SK-N-MC (cell line): ENCODE results near the gene KBTBD13.

Experiments used
- DNase-seq: peaks from one replicate; pipeline ENCODE4 v3.0.0-alpha.2; 2011; ENCODE audit warnings: low read depth, low spot score
- H3K27ac ChIP-seq: fragments of 200-600 bp; sonication (generic); 2 replicates; pipeline ENCODE4 v1.5.1; 2016; ENCODE audit warnings: mixed run types
- H3K36me3 ChIP-seq: fragments of 200-600 bp; sonication (generic); 2 replicates; pipeline ENCODE4 v1.6.1; 2017; ENCODE audit warnings: antibody characterized with exemption, low read length, mixed read lengths; ENCODE audit not compliant: insufficient read depth
- H3K4me3 ChIP-seq: fragments of 200-600 bp; sonication (generic); 2 replicates; pipeline ENCODE4 v1.5.1; 2016
- H3K9ac ChIP-seq: fragments of 200-600 bp; sonication (generic); 2 replicates; pipeline ENCODE4 v1.8.0; 2017; ENCODE audit warnings: mixed run types, mixed read lengths; ENCODE audit not compliant: insufficient read length
- H3K9me3 ChIP-seq: fragments of 200-600 bp; sonication (generic); 2 replicates; pipeline ENCODE4 v1.6.1; 2017; ENCODE audit warnings: low read depth, mild to moderate bottlenecking, antibody characterized with exemption, low read length, moderate library complexity, mixed read lengths
- EZH2 ChIP-seq: fragments of 200-600 bp; sonication (generic); IDR thresholded peaks from one replicate; pipeline ENCODE4 v1.6.1; 2017; ENCODE audit warnings: antibody characterized with exemption
- FOXP2 ChIP-seq: optimal IDR thresholded peaks from 2 replicates; pipeline ENCODE3; 2011; ENCODE audit warnings: mild to moderate bottlenecking, moderate library complexity; ENCODE audit not compliant: insufficient read depth; ENCODE audit errors: extremely low read length, control extremely low read depth
- POLR2AphosphoS5 ChIP-seq: IDR thresholded peaks from 2 replicates; pipeline ENCODE4 v1.6.1; 2012; ENCODE audit warnings: mild to moderate bottlenecking, low read depth, low read length, borderline replicate concordance

The KBTBD13 gene

GRCh38 chr15:65101891-65102708, 25.6 kb downstream of the KBTBD13 start:
- H3K4me3 ChIP-seq = no peak overlapping the region
- H3K27ac ChIP-seq = no peak overlapping the region
- H3K36me3 ChIP-seq = peaks cover 10% of the 10 kb centered on the region; the same call in 1 of the 2 replicates
- H3K9me3 ChIP-seq = no peaks in the 10 kb centered on the region
- TF ChIP-seq EZH2 = no peak
- no peak for TF ChIP-seq FOXP2
- TF ChIP-seq POLR2AphosphoS5 = no peak
- no peak overlapping the region for H3K9ac ChIP-seq
- DNase-seq = no peak

DNA sequence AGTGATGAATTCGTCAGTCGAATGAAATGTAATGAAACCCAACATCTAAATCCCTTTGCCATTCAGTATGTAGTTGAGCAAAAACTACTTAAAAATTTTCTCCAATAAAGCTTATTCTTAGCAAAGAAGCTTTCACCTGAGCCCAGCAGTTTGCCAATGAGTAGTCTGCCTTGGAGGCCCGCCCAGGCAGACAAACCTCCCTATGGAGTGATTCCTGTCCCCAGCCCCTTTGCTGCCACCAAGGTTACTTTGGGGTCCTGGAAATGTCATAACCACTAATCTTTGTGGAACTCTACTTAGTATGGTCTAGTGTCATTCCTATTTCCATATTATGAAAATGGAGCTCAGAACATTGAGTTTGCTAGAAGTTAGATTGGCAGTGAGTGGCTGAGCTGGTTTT, 26.4 kb downstream of the KBTBD13 start:
- no peak overlapping the region for H3K4me3 ChIP-seq
- no peak overlapping the region for H3K27ac ChIP-seq
- peaks cover 10% of the 10 kb centered on the region; the same call in 1 of the 2 replicates for H3K36me3 ChIP-seq
- H3K9me3 ChIP-seq = no peaks in the 10 kb centered on the region
- no peak for TF ChIP-seq FOXP2
- TF ChIP-seq POLR2AphosphoS5 = no peak
- TF ChIP-seq EZH2 = no peak
- no peak overlapping the region for H3K9ac ChIP-seq
- no peak for DNase-seq

- TF ChIP-seq POLR2AphosphoS5 (no peak), EZH2 (no peak), FOXP2 (no peak)
- H3K36me3 ChIP-seq = peaks cover 3% of the 10 kb centered on the region; the same call in 1 of the 2 replicates
- H3K9me3 ChIP-seq = no peaks in the 10 kb centered on the region
- H3K27ac ChIP-seq = no peak overlapping the region
- no peak for DNase-seq
- no peak overlapping the region for H3K4me3 ChIP-seq
- H3K9ac ChIP-seq = no peak overlapping the region
Observed at GRCh38 chr15:65105038-65105437, 28.5 kb downstream of the KBTBD13 start.

DNA sequence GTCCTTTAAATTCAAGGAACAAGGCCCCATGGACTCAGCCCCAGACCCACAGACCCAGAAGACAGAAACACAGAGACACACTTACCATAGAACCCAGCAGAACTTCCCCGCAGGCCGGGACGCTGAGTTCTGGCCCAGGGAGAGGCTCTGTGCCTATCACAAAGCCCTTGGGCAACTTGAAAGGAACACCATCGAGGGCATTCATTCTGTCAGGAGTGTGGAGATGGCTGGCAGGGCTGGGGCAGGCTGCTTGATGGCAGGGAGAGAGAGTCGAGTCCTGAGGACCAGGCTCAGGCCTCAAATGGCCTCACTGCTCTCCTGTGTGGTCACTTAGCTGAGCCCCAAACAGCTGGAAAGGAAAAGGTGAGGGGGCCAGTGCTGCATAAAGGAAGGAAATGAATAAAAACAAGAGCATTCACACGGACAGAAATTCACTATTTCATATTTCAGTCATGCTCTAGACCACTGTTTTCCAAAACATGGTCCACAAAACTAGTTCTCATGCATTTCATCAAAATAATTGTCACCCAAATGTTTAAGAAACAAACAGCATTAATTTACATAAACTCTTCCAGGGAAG, 29.6 kb downstream of the KBTBD13 start:
- no peaks in the 10 kb centered on the region for H3K9me3 ChIP-seq
- H3K9ac ChIP-seq = no peak overlapping the region
- peaks cover 3% of the 10 kb centered on the region; the same call in 1 of the 2 replicates for H3K36me3 ChIP-seq
- H3K4me3 ChIP-seq = no peak overlapping the region
- no peak overlapping the region for H3K27ac ChIP-seq
- DNase-seq = no peak
- TF ChIP-seq FOXP2 = no peak
- TF ChIP-seq POLR2AphosphoS5 = no peak
- no peak for TF ChIP-seq EZH2

DNA sequence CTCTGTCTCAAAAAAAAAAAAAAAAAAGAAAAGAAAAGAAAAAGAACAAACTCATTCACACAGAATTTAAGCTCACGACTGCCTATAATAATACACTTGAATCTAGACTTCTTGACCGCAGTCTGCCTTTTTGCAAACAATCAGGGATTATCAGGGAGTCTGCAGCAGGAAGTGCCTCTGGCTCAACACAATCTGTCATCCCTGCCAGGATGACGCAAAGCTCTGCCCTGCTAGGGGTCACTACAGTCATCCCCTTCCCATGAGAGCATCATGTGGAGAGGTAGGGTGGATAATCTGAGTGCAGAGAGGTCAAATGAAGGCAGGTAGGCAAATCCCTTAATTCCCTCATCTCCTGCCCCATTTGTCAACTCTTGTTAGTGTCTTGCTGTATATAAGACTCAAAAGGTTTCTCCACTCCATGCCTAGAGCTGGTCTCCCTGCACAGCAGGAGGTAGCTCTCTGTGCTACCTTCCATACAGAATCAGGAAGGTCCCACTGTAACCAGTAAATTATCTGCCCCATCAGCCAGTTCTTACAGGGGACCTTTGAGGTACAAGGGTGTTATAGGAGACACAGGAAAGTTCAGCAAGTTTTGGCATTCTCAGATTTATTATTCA, 34.2 kb downstream of the KBTBD13 start:
- DNase-seq = no peak
- H3K36me3 ChIP-seq = peaks cover 5% of the 10 kb centered on the region
- no peak overlapping the region for H3K9ac ChIP-seq
- no peak overlapping the region for H3K27ac ChIP-seq
- H3K4me3 ChIP-seq = no peak overlapping the region
- H3K9me3 ChIP-seq = no peaks in the 10 kb centered on the region
- no peak for TF ChIP-seq EZH2

- Histone ChIP-seq H3K9me3 (no peaks in the 10 kb centered on the region), H3K4me3 (no peak within 1 kb of the TSS), H3K9ac (no peak within 1 kb of the TSS), H3K36me3 (peaks cover 39% of the 10 kb centered on the region), H3K27ac (no peak within 1 kb of the TSS)
- TF ChIP-seq POLR2AphosphoS5 (no peak), EZH2 (no peak)
- DNase-seq = no peak
Observed at GRCh38 chr15:65115086-65115485, 38.5 kb downstream of the KBTBD13 start, which contains the start of gene UBAP1L. UBAP1L (minus strand) TSS chr15:65115200; CDS start chr15:65106215, 8,985 bp downstream.

- H3K4me3 ChIP-seq = no peak overlapping the region
- no peak overlapping the region for H3K9ac ChIP-seq
- H3K27ac ChIP-seq = no peak overlapping the region
- no peak for TF ChIP-seq EZH2
- TF ChIP-seq POLR2AphosphoS5 = no peak
- no peak for TF ChIP-seq FOXP2
- peaks cover 39% of the 10 kb centered on the region for H3K36me3 ChIP-seq
- no peaks in the 10 kb centered on the region for H3K9me3 ChIP-seq
- DNase-seq = no peak
Observed at GRCh38 chr15:65115542-65115941, 39.0 kb downstream of the KBTBD13 start.
